ENCODE measurements around the gene PRKN.

DNA sequence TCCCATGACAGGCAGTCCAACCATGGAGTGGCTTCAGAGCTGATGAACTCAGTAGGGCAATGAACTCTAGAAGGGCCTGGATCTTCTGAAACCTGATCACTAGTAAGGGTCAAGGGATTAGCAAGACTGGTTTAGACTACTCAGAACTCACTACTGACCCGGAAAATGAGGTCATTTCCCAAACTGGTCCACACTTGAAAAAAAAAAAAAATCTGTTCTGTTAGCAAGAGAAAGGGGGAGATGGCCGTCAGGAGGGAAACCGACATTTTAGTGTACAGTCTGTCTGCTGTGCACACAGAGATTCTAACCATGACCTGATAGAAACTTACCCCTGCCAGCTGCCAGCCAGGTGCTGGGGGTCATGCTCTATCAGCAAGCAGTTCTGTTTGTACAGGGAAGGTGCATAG is 1191.3 kb downstream of the PRKN start:
- no peak for TF ChIP-seq POLR2A (IDR thresholded peaks at IDR 0.05)
- TF ChIP-seq, protein P1, sequence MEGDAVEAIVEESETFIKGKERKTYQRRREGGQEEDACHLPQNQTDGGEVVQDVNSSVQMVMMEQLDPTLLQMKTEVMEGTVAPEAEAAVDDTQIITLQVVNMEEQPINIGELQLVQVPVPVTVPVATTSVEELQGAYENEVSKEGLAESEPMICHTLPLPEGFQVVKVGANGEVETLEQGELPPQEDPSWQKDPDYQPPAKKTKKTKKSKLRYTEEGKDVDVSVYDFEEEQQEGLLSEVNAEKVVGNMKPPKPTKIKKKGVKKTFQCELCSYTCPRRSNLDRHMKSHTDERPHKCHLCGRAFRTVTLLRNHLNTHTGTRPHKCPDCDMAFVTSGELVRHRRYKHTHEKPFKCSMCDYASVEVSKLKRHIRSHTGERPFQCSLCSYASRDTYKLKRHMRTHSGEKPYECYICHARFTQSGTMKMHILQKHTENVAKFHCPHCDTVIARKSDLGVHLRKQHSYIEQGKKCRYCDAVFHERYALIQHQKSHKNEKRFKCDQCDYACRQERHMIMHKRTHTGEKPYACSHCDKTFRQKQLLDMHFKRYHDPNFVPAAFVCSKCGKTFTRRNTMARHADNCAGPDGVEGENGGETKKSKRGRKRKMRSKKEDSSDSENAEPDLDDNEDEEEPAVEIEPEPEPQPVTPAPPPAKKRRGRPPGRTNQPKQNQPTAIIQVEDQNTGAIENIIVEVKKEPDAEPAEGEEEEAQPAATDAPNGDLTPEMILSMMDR (IDR thresholded peaks at IDR 0.05) = no peak
